Measurements from ENCODE around the gene CDC42EP5. TPM values are rescaled to one million over a fixed set of nuclear protein-coding genes. Genes with fewer than 3 reads are reported as not detected.
"Not testable (repeated sequence)": the region's sequence is repeated elsewhere in the genome, so short reads cannot be mapped to it uniquely, and the experiment has no call there.

The CDC42EP5 gene
- total RNA-seq, 1 donor from 2014 or later = 14.9 TPM

GRCh38 chr19:54489766-54490165, 16.7 kb upstream of the CDC42EP5 start:
- DNase-seq (ENCODE audit: low spot score) = no peak

GRCh38 chr19:54489341-54489740, 16.2 kb upstream of the CDC42EP5 start:
- DNase-seq (ENCODE audit: low spot score) = no peak

DNA sequence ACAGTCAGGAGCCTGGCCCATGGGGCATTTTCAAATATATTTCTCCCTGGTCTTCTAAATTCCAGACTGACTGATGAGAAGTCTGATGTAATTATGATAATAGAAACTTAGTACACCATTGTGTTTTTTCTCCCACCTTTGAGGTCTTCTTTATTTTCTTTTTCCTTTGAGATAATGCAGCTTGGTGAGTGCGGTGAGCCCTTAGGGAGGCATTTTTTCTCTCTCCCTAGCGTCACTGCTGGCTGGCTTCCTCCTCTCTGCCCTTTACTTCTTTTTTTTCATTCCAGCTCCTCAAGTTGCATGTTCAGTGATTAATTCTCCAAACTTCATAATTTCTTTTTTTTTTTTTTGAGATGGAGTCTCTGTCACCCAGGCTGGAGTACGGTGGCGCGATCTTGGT, 12.8 kb upstream of the CDC42EP5 start:
- DNase-seq (ENCODE audit: low spot score) = no peak

DNA sequence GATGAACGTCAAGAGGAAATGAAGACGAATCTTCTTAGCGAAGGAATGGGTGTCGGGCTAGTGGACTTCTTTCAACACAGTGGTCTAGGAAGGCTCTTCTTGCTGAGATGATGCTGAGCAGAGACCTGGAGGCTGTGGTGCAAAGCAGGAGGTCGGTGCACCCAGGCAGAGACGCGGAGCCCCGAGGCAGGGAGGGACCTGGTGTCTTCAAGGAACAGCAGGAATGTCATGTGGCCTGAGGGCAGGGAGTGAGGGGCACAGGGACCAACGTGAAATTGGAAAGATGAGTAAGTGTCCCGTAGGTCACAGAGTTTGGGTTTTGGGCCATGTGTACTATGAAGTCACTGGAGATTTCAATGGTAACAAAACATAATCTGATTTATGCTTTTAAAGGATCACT, 11.4 kb upstream of the CDC42EP5 start:
- no peak for DNase-seq (ENCODE audit: low spot score)

GRCh38 chr19:54482889-54483288, 9.8 kb upstream of the CDC42EP5 start:
- no peak for DNase-seq (ENCODE audit: low spot score)

DNA sequence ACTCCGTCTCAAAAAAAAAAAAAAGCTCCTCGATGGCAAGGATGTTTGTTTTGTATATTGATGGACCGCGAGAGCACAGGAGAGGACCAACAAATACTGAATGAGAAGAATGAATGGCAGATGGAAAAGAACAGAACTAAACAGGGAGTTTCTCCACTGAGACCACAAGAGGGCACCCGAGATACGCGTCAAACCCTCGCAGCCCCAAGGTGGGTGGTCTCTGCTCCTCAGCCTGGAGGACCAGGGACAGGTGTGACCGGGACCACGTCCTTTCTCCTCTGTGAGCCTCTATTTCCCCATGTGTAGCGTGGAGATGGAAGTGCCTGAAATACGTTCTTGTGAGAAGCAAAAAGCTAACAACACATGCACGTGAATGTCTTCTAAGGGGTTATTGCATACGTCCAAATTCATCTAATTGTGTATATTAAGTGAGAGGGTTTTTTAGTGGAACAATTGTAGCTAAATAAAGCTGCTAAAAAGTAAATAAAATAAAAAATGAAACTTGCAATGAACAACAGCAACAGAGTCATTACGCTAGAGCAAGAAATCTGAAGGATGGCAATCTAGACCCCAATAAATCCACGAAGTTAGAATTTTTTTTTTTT, 8.3 kb upstream of the CDC42EP5 start:
- no peak for DNase-seq (ENCODE audit: low spot score)

DNA sequence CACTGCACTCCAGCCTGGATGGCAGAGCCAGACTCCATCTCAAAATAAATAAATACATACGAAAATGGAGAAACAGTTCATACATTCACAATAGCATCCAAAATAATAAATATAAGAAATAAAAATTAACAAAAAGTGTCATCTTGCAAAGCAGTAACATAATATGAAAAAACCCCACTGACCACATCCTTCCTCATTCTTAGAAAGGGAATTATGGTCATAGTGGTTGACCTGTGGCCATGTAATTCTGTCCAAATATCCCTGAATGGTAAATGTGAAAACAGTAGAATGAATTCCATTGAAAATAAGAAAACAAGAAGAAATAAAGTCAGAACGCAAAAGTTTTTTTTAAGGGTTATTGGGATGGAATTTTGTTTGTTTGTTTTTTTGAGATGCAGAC, 7.0 kb upstream of the CDC42EP5 start:
- no peak for DNase-seq (ENCODE audit: low spot score)

DNA sequence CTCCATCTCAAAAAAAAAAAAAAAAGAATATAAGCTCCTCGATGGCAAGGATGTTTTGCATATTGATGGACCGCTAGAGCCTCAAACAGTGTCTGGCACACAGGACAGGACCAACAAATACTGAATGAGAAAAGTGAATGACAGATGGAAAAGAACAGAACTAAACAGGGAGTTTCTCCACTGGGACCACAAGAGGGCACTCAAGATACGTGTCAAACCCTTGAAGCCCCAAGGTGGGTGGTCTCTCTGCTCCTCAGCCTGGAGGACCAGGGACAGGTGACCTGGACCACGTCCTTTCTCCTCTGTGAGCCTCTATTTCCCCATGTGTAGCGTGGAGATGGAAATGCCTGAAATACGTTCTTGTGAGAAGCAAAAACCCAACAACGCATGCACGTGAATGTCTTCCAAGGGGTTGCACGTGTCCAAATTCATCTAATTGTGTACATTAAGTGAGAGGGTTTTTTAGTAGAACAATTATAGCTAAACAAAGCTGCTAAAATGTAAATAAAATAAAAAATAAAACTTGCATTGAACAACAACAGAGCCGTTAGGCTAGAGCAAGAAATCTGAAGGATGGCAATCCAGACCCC, 5.7 kb upstream of the CDC42EP5 start:
- no peak for DNase-seq (ENCODE audit: low spot score)

DNA sequence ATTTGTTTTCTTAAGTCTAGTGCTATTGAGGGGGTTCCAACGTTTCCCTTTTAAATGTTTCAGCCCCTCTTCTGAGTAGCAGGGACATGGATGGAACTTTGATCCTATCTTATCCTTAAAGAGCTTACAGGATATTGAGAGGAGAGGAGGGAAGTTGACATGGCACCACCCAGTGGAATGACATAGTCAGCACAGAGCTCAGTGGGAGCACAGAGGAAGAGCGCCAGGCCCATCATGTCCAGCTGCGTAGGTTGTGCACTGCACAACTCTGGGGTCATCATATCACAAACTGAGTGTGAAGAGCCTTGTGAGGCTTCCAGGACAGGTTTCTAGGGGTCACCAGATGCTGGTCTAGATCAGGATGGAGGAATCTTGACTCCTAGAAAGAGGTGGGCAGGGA, 4.6 kb upstream of the CDC42EP5 start:
- DNase-seq (ENCODE audit: low spot score) = no peak

DNA sequence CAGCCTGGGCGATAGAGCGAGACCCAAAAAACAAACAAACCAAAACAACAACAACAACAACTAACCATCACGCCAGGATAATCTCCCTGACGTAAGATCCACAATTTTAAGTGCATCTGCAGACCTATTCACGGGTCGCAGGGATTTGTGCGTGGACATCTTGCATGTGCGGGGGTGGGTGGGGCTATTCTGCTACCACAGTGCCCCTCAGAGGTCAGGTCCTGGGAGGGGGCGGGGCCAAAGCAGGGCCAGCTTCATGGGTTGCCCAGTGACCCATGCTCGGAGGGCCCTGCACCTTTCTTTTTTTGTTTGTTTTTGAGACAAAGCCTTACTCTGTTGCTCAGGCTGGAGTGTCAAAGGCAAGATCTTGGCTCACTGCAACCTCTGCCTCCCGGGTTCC, 2.6 kb upstream of the CDC42EP5 start:
- DNase-seq (ENCODE audit: low spot score) = no peak

DNA sequence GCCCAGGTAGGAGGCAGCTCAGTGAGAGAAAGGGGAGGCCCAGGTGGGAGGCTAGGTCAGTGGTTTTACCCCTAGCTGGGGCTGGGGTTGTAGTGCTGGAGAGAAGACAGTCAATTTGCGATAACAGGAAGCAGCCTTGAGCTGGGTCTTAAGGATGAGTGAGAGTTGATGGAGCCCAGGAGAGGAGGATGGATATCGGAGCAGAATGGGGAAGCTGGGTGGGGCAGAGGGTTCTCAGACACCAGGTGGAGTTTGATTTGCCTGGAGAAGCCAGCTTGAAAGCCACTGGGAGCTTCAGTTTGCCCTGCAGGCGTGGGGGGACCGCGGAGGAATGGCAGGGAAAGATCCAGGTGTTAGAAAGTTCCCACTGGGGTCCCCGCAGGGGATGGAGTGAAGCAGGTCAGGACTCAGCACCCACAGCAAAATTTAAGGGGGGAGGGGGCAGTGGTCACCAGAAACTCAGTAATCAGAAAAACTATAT, 836 bp upstream of the CDC42EP5 start:
- DNase-seq (ENCODE audit: low spot score) = no peak

- no peak for DNase-seq (ENCODE audit: low spot score)
Observed at GRCh38 chr19:54470991-54471782, 1.9 kb downstream of the CDC42EP5 start.

DNA sequence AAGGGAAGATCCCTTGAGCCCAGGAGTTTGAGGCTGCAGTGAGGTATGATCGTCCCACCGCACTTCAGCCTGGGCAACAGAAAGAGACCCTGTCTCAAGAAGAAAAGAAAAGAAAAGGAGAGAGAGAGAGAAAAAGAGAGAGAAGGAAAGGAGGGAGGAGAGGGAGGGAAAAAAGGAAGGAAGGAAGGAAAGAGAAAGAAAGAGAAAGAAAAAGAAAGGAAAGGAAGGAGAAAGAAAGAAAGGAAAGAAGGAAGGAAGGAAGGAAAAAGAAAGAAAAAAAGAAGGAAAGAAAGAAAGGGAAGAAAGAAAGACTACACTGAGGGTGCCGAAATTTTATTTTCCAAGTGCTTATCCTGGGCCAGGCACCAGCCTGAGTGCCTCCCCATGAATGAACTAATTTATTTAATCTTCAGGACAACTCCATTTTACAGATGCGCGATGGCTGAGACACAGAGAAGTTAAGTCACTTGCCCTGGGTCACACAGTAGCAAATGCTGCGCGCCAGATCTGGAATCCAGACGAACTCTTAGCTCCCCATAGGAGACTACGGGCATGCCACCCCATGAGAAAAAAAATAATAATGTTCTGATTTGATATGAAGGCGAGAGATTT, 2.7 kb downstream of the CDC42EP5 start:
- no peak for DNase-seq (ENCODE audit: low spot score)

DNA sequence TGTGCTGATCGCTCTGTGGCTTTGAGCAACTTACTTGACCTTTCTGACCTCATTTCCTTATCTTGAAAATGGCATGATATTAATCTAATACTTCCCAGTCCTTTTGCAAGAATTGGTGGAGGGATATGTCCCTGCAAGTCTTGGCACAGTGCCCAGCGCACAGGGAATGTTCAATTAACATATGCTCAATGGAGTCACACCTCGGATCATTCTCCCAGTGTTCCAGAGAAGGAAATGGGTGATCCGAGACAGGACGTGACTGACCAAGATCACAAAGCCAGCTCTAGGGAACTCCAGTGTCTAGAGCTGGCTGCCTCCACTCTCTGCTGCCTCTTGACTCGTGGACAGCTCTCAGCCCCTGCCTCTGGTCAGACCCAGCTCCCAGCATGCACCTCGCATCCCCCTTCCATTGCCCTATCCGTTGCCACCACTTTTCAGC, 3.6 kb downstream of the CDC42EP5 start:
- DNase-seq (ENCODE audit: low spot score) = no peak

DNA sequence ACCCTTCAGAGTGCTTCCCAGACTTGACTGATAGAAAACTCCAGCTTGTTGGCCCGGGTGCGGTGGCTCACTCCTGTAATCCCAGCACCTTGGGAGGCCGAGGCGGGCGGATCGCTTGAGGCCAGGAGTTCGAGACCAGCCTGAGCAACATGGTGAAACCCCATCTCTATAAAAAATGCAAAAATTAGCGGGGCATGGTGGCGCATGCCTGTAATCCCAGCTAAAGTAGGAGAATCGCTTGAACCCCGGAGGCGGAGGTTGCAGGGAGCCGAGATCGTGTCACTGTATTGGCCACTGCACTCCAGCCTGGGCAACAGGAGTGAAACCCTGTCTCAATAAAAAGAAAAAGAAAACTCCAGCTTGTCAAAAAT, 7.0 kb downstream of the CDC42EP5 start:
- DNase-seq (ENCODE audit: low spot score) = not testable (repeated sequence)

- no peak for DNase-seq (ENCODE audit: low spot score)
Observed at GRCh38 chr19:54465426-54466109, 7.5 kb downstream of the CDC42EP5 start.

GRCh38 chr19:54464630-54465425, 8.3 kb downstream of the CDC42EP5 start:
- DNase-seq (ENCODE audit: low spot score) = peak; percentile 91

GRCh38 chr19:54464044-54464629, 9.0 kb downstream of the CDC42EP5 start:
- peak; percentile 96 for DNase-seq (ENCODE audit: low spot score)

- DNase-seq (ENCODE audit: low spot score) = peak; percentile 99
Observed at GRCh38 chr19:54463531-54464043, 9.5 kb downstream of the CDC42EP5 start, which contains the start of gene LENG9. Gene LENG9 (minus strand): TSS chr19:54463778. CDS start chr19:54463526, 252 bp downstream.

Data from mucosa of gallbladder (tissue), 1 donor.